Measurements from ENCODE around the gene ANTKMT.

Gene ANTKMT

DNA sequence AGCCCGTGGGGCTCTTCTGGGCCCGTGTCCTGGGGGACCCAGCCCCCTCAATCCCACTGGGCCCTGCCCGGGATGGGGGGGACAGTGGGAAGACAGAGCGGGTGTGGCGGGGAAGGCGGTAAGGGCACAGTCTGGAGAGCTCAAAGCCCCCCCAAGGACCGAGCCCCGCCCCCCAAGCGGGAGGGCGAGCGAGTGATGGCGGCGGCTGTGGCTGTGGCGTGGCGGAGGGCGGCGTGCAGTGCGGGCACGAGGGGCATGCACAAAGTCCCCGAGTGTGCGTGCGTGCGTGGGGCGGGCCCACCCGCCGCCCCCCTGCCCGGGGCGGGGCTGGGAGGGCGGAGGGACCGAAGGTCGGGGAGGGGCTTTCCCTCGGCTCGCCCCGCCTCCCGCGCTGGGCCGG is 27.2 kb upstream of the ANTKMT start:
- no peak for FAIRE-seq
- TF ChIP-seq POLR2A (IDR thresholded peaks at IDR 0.05; ENCODE audit: low read depth, low read length) = no peak
- no peak for TF ChIP-seq POLR2AphosphoS5 (IDR thresholded peaks at IDR 0.05; ENCODE audit: low read depth, low read length)
- TF ChIP-seq TAF1 (IDR thresholded peaks at IDR 0.05; ENCODE audit: borderline replicate concordance, low read depth, low read length) = no peak
- no peak for DNase-seq (ENCODE audit: insufficient read length)

DNA sequence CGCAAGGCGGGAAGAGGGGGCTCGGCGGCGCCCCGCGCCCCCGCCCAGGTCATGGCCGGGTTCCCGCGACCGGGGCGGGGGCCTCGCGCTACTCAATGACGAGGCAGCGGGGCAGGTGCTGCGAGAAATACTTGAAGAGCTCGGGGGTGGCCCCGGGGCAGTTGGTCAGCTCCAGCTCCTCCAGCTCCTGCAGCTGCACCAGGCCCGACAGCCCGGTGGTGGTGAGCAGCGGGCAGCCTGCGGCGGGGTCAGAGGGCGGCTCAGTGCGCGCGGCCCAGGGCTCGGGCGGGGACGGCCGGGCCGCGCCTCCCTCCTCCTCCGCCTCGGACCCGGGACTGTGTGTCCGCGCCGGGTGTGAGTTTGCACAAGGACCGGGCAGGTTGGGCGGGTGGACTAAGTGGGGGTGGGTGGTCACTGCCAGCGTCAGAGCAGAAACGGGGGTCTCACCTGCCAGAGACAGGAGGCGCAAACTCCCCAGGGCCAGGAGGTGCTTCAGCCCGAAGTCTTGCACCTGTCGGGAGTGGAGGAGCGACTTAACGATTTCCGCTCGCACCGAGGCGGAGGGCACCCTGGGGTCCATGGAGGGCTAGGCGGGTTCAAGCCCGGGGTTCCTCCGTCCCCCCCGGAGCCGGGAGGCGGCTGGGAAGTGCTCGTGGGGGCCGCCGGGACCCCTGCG is 26.6 kb upstream of the ANTKMT start:
- DNase-seq (ENCODE audit: insufficient read length) (no peak), FAIRE-seq (no peak)

DNA sequence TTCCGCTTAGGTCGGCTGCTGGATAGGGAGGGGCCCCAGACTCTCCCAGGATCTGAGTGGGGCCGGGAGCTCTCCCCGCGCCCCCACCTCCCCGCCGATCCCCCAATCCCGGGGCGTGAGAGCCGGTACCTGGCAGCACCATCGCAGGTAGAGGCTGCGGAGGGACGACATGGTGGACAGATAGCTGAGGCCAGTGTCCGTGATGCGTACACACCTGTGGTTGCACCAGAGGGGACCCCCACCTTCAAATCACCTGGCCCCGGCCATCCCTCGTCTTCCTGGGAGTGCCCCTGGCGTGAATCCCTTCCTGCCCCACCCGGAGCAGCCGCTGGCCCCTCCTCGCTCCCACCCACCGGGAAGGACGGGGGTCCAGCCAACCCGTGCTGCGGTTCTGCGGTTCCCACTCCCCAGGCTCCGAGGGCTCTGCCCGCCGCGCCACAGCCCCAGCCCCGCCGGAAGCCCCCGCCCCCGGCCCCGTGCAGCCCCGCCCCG is 26.0 kb upstream of the ANTKMT start:
- FAIRE-seq = no peak
- TF ChIP-seq POLR2AphosphoS5 (IDR thresholded peaks at IDR 0.05; ENCODE audit: low read depth, low read length) (no peak), TAF1 (IDR thresholded peaks at IDR 0.05; ENCODE audit: borderline replicate concordance, low read depth, low read length) (no peak), POLR2A (IDR thresholded peaks at IDR 0.05; ENCODE audit: low read depth, low read length) (no peak)
- no peak for DNase-seq (ENCODE audit: insufficient read length)

More for the DNA sequence above, 26.6 kb upstream of the ANTKMT start:
- TF ChIP-seq POLR2AphosphoS5 (IDR thresholded peaks at IDR 0.05; ENCODE audit: low read depth, low read length) (no peak), POLR2A (IDR thresholded peaks at IDR 0.05; ENCODE audit: low read depth, low read length) (no peak), TAF1 (IDR thresholded peaks at IDR 0.05; ENCODE audit: borderline replicate concordance, low read depth, low read length) (no peak)

DNA sequence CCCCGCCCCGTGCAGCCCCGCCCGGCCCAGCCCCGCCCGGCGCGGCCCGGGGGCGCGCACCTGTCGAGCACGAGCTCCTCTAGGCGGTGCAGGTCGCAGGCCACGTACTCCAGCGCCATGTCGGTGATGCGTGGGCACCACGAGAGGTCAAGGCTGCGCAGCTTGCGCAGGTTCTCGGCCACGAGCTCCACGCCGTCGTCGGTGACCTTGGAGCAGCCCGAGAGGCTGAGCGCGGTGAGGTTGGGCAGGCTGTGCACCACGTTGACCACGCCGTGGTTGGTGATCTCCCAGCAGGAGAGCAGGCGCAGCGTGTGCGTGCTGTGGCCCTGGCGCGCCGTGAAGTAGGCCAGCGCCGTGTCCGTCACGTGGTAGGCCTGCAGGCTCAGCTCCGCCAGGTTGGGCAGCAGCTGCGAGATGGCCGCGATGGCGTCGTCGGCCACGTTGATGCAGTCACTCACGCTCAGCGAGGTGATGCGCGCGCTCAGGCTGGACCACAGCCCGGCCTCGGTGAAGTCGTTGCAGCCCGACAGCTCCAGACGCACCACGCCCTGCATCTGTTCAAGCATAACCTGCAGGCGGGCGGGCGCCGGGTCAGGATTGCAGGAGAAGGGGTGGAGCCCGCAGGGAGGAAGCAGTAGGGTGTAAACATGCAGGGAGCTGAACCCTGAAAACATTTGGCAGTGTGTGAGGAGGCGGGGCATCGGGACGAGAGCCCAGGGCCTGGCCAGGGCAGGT is 25.4 kb upstream of the ANTKMT start:
- FAIRE-seq = peak; percentile 83
- DNase-seq (ENCODE audit: insufficient read length) = peak; percentile 80
- TF ChIP-seq POLR2AphosphoS5 (IDR thresholded peaks at IDR 0.05; ENCODE audit: low read depth, low read length) (0 out of 2 replicates have a peak, but pooled peaks have one; percentile 36), POLR2A (IDR thresholded peaks at IDR 0.05; ENCODE audit: low read depth, low read length) (peak; percentile 41; the same call in 1 of the 2 replicates), TAF1 (IDR thresholded peaks at IDR 0.05; ENCODE audit: borderline replicate concordance, low read depth, low read length) (no peak)

DNA sequence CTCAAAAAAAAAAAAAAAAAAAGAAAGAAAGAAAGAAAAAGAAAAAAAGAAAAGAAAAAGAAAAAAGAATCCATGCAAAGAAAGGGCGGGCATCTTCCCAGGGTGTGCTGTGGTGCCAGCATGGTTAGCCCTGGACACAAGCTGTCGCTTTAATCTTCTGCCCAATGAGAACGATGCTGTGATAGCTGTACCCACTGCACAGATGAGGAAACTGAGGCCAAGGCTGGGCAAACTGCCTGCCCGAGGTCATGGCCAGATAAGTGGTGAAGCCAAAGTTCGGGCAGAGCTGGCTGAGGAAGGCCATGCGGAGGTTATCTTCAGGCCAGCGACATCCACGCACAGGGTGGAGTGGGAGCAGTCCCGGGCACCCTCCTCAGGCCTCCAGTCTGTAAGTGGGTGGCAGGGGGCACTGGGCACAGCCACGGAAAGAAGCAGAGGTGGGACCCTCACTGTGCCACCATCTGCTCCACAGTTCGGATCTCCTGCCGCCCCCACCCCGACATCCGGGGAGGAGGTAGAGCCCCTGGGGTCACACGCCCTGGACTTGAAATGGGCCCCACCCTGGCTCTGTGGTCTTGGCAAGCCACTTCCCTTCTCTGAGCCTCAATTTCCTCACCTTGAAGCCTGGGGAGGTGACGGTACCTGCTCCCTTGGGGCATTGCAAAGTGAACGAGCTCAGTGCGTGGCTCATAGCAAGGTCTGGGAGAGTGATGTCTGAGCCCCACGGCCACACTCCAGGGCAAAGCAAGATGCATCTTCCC is 21.9 kb upstream of the ANTKMT start:
- no peak for FAIRE-seq
- DNase-seq (ENCODE audit: insufficient read length) = no peak
- TF ChIP-seq TAF1 (IDR thresholded peaks at IDR 0.05; ENCODE audit: borderline replicate concordance, low read depth, low read length) (no peak), POLR2A (IDR thresholded peaks at IDR 0.05; ENCODE audit: low read depth, low read length) (no peak), POLR2AphosphoS5 (IDR thresholded peaks at IDR 0.05; ENCODE audit: low read depth, low read length) (no peak)

DNA sequence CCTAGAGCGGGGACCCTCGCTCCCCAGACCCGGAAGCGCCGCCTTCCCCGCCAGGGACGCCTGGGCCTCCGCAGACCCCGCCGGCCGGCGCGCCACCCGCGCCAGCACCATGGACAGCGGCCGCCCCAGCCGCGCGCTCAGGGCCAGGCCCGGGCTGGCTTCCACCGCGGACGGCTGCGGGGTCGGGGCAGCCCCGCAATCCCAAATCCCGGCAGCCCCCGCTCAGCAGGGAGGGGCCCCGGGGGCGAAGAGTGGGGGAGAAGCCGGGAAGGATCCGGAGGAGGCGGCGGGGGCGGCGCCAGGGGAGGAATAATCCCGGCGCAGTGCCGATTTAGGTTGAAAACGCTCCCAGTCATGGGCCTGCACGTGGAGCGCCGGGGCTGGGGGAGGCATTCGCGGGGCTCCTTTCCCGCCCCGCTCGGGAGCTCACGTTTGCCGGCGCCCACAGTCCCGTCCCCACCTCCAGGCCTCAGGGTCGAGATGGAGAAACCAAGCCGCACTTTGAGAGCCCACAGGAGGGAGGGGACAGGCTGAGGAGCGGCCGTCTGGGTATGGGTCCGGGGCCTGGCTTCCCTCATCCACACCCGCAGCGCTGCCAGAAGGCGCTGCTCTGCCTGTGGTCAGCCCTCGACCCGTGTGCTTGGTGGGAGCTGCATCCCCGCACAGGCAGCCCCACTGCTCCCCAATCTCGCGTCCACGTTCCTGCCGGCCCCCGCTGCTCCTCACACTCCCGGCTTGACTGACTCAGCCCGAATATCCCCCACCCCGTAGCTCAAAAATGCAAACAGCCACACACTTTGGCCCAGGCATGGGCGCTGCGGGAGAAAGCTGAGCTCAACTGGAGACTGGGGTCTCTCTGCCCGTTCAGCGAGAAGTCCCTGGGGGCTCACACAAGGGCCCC is 20.0 kb upstream of the ANTKMT start:
- TF ChIP-seq POLR2AphosphoS5 (IDR thresholded peaks at IDR 0.05; ENCODE audit: low read depth, low read length) (no peak), TAF1 (IDR thresholded peaks at IDR 0.05; ENCODE audit: borderline replicate concordance, low read depth, low read length) (no peak), POLR2A (IDR thresholded peaks at IDR 0.05; ENCODE audit: low read depth, low read length) (no peak)
- DNase-seq (ENCODE audit: insufficient read length) (no peak), FAIRE-seq (no peak)

DNA sequence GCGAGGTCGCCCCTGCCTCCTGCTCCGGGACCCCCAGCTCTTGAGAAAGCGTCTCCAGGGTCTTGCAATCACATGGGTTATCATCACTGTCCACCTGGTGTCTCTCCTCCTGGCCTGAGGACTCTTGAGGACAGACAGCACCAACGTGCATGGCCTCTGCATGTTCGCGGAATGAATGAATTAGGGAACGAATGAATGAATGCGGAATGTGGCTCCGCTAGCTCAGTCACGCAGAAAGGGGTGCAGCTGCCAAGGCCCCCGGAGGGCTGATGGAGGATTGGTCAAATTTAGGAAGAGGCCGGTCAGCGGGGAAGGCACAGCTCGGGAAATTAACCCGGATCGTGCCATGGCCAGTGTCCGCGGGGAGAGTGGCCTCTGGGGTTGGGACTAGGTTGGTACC is 18.6 kb upstream of the ANTKMT start:
- FAIRE-seq = no peak
- TF ChIP-seq POLR2A (IDR thresholded peaks at IDR 0.05; ENCODE audit: low read depth, low read length) (no peak), POLR2AphosphoS5 (IDR thresholded peaks at IDR 0.05; ENCODE audit: low read depth, low read length) (no peak), TAF1 (IDR thresholded peaks at IDR 0.05; ENCODE audit: borderline replicate concordance, low read depth, low read length) (no peak)
- no peak for DNase-seq (ENCODE audit: insufficient read length)

DNA sequence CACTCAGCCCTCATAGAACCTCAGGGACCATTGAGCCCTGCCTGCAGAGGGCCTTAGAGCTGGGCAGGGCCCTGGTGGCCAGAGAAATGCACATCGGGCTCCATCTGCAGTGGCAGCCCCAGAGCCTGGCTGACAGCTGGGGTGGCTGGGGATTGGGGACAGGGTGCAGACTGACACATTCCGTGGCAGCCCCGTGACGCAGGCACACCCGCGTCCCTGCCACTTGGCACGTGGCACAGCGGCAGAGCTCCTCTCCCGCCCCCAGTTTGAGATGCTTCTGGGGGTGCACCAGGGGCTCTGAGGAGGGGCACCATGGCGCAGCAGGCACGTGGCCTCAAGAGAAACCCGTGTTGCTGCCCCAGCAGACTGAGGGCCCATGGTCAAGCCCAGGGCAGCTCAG is 17.5 kb upstream of the ANTKMT start:
- DNase-seq (ENCODE audit: insufficient read length) (no peak), FAIRE-seq (no peak)
- TF ChIP-seq POLR2AphosphoS5 (IDR thresholded peaks at IDR 0.05; ENCODE audit: low read depth, low read length) (no peak), POLR2A (IDR thresholded peaks at IDR 0.05; ENCODE audit: low read depth, low read length) (no peak)

DNA sequence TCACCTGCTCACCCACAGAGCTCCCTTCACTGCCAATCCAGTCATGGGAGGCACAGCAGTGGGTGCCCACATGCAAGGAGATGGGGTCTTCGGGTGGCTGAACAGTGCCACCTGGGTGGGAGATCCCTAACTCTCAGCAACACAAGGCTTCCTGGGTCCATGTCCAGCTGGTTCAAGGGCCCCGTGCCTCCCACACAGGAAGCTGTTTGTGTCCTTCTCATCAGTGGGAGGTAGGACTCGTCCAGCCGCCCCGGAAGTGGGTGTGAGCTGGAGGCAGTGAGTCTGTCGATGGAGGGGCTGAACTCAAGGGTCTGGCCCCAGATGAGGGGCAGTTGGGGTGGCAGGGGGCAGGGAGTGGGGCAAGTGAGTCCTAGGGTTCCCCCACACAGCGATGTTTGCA is 16.9 kb upstream of the ANTKMT start:
- FAIRE-seq (no peak), DNase-seq (ENCODE audit: insufficient read length) (no peak)
- TF ChIP-seq POLR2AphosphoS5 (IDR thresholded peaks at IDR 0.05; ENCODE audit: low read depth, low read length) (no peak), POLR2A (IDR thresholded peaks at IDR 0.05; ENCODE audit: low read depth, low read length) (no peak), TAF1 (IDR thresholded peaks at IDR 0.05; ENCODE audit: borderline replicate concordance, low read depth, low read length) (no peak)

DNA sequence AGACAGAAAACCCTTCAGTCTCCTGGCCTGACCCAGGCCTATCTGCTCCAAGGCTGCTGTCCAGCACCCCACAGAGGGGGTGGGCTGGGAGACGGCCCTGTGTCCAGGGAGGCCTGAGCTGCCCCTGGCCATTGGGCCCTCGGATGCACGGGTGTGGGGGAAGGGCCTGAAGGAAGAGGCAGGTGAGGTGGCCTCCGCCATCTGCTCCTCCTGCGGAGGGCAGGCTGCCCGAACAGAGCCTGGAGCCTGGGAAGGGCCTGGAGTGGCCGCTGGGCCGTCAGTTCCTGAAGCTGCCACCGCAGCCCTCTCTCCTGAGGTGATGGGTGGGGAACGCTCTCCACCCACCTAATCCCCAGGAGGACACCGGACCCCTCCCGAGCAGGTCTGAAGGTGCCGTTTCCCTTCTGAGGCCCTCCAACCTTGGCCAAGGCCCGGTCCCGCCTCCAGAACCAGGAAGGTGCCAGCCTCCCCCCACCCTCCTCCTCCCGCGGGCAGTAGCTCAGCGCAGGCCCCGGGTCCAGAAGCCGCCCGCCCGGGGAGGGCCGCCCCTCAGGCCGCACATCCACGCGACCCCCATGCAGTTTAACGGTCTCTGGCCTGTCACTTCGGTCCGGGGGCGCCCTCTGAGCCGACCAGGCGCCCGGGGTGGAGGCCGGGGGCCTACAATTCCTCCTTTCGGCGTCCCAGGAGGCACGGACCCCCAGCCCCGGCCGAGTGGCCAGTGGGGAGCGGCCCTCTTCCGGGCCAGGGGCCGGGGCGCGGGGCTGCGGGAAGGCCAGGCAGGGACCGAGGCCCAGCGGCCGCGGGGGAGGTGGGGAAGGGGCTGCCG is 16.2 kb upstream of the ANTKMT start:
- no peak for TF ChIP-seq POLR2AphosphoS5 (IDR thresholded peaks at IDR 0.05; ENCODE audit: low read depth, low read length)
- no peak for TF ChIP-seq TAF1 (IDR thresholded peaks at IDR 0.05; ENCODE audit: borderline replicate concordance, low read depth, low read length)
- FAIRE-seq (no peak), DNase-seq (ENCODE audit: insufficient read length) (no peak)

All from GM12892 (cell line).